ENCODE results near the gene PPP5C. TPM values are rescaled to one million over a fixed set of nuclear protein-coding genes. Genes with fewer than 3 reads are reported as not detected.

The PPP5C gene, protein sequence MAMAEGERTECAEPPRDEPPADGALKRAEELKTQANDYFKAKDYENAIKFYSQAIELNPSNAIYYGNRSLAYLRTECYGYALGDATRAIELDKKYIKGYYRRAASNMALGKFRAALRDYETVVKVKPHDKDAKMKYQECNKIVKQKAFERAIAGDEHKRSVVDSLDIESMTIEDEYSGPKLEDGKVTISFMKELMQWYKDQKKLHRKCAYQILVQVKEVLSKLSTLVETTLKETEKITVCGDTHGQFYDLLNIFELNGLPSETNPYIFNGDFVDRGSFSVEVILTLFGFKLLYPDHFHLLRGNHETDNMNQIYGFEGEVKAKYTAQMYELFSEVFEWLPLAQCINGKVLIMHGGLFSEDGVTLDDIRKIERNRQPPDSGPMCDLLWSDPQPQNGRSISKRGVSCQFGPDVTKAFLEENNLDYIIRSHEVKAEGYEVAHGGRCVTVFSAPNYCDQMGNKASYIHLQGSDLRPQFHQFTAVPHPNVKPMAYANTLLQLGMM
- 51.8 and 65.7 TPM in 2 replicates for total RNA-seq

DNA sequence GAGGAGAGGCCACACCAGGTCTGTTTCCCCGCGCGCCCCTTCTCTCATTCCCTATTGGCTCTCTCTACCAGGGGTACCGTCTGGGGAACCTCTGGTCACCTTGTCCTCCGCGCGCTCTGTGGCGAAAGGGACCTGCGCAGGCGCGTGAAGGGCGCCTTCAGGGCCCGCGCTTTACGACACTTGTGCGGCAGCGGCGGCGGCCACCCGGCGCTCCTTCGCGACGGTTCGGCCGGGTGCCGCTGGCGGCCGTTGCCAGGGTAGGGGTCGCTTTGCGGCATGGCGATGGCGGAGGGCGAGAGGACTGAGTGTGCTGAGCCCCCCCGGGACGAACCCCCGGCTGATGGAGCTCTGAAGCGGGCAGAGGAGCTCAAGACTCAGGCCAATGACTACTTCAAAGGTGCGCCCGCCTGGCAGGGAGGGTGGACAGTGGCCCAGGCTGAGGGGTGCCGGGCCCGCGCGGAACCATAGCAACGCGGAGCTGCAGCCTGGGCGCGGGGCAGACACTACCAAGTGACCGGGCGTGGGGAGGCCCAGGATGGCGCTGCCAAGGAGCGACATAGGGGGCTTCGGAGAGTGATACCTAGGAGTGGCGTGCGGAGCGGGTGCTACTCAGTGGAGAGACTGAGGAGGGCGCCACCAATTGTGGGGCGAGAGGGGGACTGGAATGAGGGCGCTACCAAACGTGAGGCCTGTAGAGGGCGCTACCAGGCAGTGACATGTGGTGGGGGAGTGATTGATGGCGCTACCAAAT is at the start of gene PPP5C:
TSS of gene PPP5C (plus strand) at position 267 of the 751 bp plus-strand sequence. CDS start at position 277, 10 bp downstream.

DNA sequence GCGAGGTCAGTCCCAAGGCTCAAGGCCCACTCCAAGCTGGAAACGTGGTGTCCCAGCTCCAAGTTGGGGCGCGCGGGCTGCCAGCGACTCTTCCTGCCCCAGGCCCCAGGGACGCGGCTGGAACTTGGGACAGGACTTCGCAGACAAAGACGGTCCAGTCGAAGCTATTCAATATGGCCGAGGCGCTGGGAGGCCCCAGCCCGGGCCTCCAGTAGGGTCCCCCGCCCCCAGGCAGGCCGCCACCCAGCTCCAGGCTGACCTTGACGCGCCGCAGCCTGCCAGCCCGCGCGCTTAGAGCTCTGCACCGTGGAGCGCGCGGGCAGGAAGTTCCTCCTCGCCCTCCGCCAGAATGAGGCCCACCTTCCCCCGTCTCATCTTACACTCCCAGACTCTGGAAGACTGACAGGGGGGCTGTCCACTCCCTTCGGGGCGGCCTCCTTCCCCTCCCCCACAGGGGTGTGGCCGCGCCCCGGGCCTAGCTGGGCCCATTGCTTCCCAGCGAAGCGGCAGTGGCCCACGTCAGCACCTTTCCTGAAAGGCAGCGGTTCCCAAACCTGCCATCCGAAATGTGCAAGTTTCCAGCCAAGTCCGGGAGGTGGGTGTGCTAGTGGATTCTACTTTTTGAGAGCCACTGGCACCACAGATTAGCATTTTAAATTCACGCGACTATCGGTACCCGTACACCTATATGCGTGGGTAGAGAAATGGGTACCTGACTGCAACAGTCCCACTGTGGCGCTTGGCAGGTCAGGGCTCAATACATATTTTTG is 66.6 kb downstream of the PPP5C start, which contains the start of gene CCDC8:
TSS of gene CCDC8 (minus strand) at position 303 of the 770 bp plus-strand sequence. CDS start 754 bp downstream, outside the sequence.

DNA sequence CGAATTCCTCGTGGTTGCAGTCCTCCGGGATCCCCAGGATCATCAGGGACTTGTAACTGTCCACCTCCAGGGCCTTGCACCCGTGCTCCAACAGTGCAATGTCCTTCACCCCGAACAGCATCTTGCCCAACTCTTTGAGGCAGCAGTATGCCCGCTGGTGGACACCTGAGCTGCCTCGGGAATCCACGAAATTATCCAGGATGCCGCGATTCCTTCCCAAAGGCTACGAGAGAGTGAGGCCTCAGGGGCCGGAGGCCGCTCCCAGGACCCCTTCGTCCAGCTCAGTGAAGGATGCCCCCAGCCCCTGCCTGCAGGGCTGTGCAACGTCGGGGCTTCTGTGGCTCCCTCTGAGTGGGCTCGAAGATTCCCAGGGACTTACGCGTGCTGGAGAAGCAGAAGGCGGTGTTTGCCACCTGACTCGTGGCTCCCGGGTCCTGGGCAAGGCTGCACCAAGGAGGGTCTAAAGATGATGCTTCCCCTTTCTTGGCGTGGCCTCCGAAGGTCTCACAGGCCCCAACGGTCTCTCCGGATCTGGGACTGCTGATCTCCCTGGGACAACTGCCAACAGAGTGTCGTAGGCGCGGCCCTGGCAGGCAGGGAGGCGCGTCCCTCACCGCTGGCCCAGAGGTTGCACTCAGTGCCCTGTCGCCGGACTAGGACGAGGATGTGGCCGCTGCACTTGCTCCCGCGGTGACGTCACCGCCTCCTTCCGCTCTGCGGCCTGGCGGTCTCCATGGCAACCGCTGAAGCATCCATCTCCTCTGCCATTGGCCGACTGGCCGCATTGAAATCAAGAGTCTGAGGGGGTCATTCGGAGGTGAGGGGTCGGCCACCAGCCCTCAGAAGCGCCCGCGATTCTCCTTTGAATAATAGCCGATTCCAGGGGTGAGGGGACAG is 81.6 kb downstream of the PPP5C start, which contains the start of gene PNMA8C:
TSS of gene PNMA8C (minus strand) at position 698 of the 897 bp plus-strand sequence. CDS start at position 121, 577 bp downstream.

Small RNA genes lying within 50 kb of the gene (small RNA-seq; reads per million reads assigned to genes)
- not detected for gene RNU6-924P

Other genes with a start within 250 kb of the PPP5C start
- gene IGFL3, start 222.4 kb upstream of the PPP5C start, total RNA-seq = not detected in 2 replicates
- gene IGFL2, start 198.8 kb upstream of the PPP5C start, total RNA-seq = 0.11 TPM in 1 of 2 replicates, not detected in the other
- not detected in 2 replicates for gene IGFL1, start 117.3 kb upstream of the PPP5C start, total RNA-seq
- gene HIF3A, start 50.0 kb upstream of the PPP5C start, total RNA-seq = 22.1 and 116 TPM in 2 replicates
- gene CCDC8, start 66.5 kb downstream of the PPP5C start, total RNA-seq = 13.7 and 28.7 TPM in 2 replicates
- not detected in 2 replicates for gene PNMA8C, start 81.8 kb downstream of the PPP5C start, total RNA-seq
- under 0.01 and 1.1 TPM in 2 replicates for gene PNMA8A, start 124.5 kb downstream of the PPP5C start, total RNA-seq
- gene PNMA8B, start 148.8 kb downstream of the PPP5C start, total RNA-seq = 0.22 and 0.39 TPM in 2 replicates